Testis (tissue), 2 donors: ENCODE measurements around the gene DDX50.

Experiments used
- CTCF ChIP-seq, 3 experiments: fragments of 450-650 bp in 2 of 3; fragments of 200-600 bp in 1 of 3; sonication (generic) in 1 of 3; IDR thresholded peaks; one replicate each; pipeline ENCODE4 v1.5.1; 2016 to 2019; ENCODE audit warnings: antibody characterized with exemption in 3 of 3, mild to moderate bottlenecking in 2 of 3, moderate library complexity in 1 of 3
- POLR2A ChIP-seq: fragments of 450-650 bp; IDR thresholded peaks from one replicate; pipeline ENCODE4 v1.6.1; 2017; ENCODE audit warnings: antibody characterized with exemption, mild to moderate bottlenecking, moderate library complexity

- no peak for TF ChIP-seq CTCF (IDR thresholded peaks at IDR 0.05)
- TF ChIP-seq POLR2A: no peak
Measured at GRCh38 chr10:68870545-68871104, 30.5 kb upstream of the DDX50 start.
